ENCODE measurements around the gene MZT1.
"Not testable (repeated sequence)": the region's sequence is repeated elsewhere in the genome, so short reads cannot be mapped to it uniquely, and the experiment has no call there.

The MZT1 gene

GRCh38 chr13:72727417-72728289 lies at the start of gene MZT1, which contains the start of gene BORA:
MZT1 (minus strand) TSS chr13:72727629; CDS start chr13:72727602, 27 bp downstream.
BORA (plus strand) TSS chr13:72727923; CDS start chr13:72728941, 1,018 bp downstream.
- peak; percentile 79 to 84 for DNase-seq (ENCODE audit: low read depth in 2 of 2)

GRCh38 chr13:72774019-72774418 lies 46.6 kb upstream of the MZT1 start:
- DNase-seq (ENCODE audit: low read depth in 2 of 2) = no peak

- DNase-seq (ENCODE audit: low read depth in 2 of 2) = no peak
These were observed 36.0 kb upstream of the MZT1 start for GRCh38 chr13:72763411-72763810.

GRCh38 chr13:72760189-72760588 lies 32.8 kb upstream of the MZT1 start:
- DNase-seq (ENCODE audit: low read depth in 2 of 2) = no peak

- no peak for DNase-seq (ENCODE audit: low read depth in 2 of 2)
These were observed 30.5 kb upstream of the MZT1 start for GRCh38 chr13:72757792-72758535.

- no peak for DNase-seq (ENCODE audit: low read depth in 2 of 2)
These were observed 26.7 kb upstream of the MZT1 start for GRCh38 chr13:72754111-72754510.

GRCh38 chr13:72751220-72751619 lies 23.8 kb upstream of the MZT1 start:
- DNase-seq (ENCODE audit: low read depth in 2 of 2) = no peak

- DNase-seq (ENCODE audit: low read depth in 2 of 2) = no peak
These were observed 17.8 kb upstream of the MZT1 start for GRCh38 chr13:72745260-72745659.

- DNase-seq (ENCODE audit: low read depth in 2 of 2) = no peak
These were observed 12.6 kb upstream of the MZT1 start for GRCh38 chr13:72740015-72740414.

GRCh38 chr13:72737033-72737432 lies 9.6 kb upstream of the MZT1 start:
- DNase-seq (ENCODE audit: low read depth in 2 of 2) = no peak

GRCh38 chr13:72728290-72728605 lies 819 bp upstream of the MZT1 start:
- no peak for DNase-seq (ENCODE audit: low read depth in 2 of 2)

- DNase-seq (ENCODE audit: low read depth in 2 of 2) = peak in 1 of 2 donors; percentile 20
These were observed 558 bp downstream of the MZT1 start for GRCh38 chr13:72726726-72727416.

- not testable (repeated sequence) for DNase-seq (ENCODE audit: low read depth in 2 of 2)
These were observed 1.2 kb downstream of the MZT1 start for GRCh38 chr13:72726185-72726584.

- DNase-seq (ENCODE audit: low read depth in 2 of 2) = no peak
These were observed 10.7 kb downstream of the MZT1 start for GRCh38 chr13:72716776-72717175.

- no peak for DNase-seq (ENCODE audit: low read depth in 2 of 2)
These were observed 26.9 kb downstream of the MZT1 start for GRCh38 chr13:72700509-72700908.

GRCh38 chr13:72698164-72698563 lies 29.3 kb downstream of the MZT1 start:
- no peak for DNase-seq (ENCODE audit: low read depth in 2 of 2)

- no peak for DNase-seq (ENCODE audit: low read depth in 2 of 2)
These were observed 30.9 kb downstream of the MZT1 start for GRCh38 chr13:72696579-72696978.

GRCh38 chr13:72694314-72694713 lies 33.1 kb downstream of the MZT1 start:
- DNase-seq (ENCODE audit: low read depth in 2 of 2) = no peak

- DNase-seq (ENCODE audit: low read depth in 2 of 2) = no peak
These were observed 33.6 kb downstream of the MZT1 start for GRCh38 chr13:72693832-72694231.

GRCh38 chr13:72692884-72693514 lies 34.4 kb downstream of the MZT1 start:
- DNase-seq (ENCODE audit: low read depth in 2 of 2) = no peak

- no peak for DNase-seq (ENCODE audit: low read depth in 2 of 2)
These were observed 38.2 kb downstream of the MZT1 start for GRCh38 chr13:72689181-72689696.

- no peak for DNase-seq (ENCODE audit: low read depth in 2 of 2)
These were observed 40.7 kb downstream of the MZT1 start for GRCh38 chr13:72686766-72687165.
